Suppressor macrophage treated with lipopolysaccharide for 4 hours (primary cell): Measurements from ENCODE around the gene LYSMD3.

ENCODE experiments used
- DNase-seq: peaks from one replicate; pipeline ENCODE4 v3.0.0-alpha.2; 2020

The LYSMD3 gene

GRCh38 chr5:90479611-90480385, 49.6 kb downstream of the LYSMD3 start:
- no peak for DNase-seq

- DNase-seq = no peak
Observed at GRCh38 chr5:90477621-90478215, 51.7 kb downstream of the LYSMD3 start.

GRCh38 chr5:90477073-90477472, 52.3 kb downstream of the LYSMD3 start:
- DNase-seq = no peak

GRCh38 chr5:90476391-90476790, 53.0 kb downstream of the LYSMD3 start:
- no peak for DNase-seq

GRCh38 chr5:90475436-90475980, 53.9 kb downstream of the LYSMD3 start:
- DNase-seq = no peak

- DNase-seq = peak; percentile 92
Observed at GRCh38 chr5:90474235-90475107, 54.9 kb downstream of the LYSMD3 start, which contains the start of the genes MBLAC2 and POLR3G. TSS of gene MBLAC2 (minus strand) at chr5:90474771. CDS start at chr5:90474292, 479 bp downstream. TSS of gene POLR3G (plus strand) at chr5:90474864. CDS start at chr5:90485568, 10,704 bp downstream.

GRCh38 chr5:90473396-90474234, 55.8 kb downstream of the LYSMD3 start:
- DNase-seq = peak; percentile 29

GRCh38 chr5:90472783-90473395, 56.5 kb downstream of the LYSMD3 start:
- no peak for DNase-seq
